ENCODE results near the gene KLF16.

KLF16 gene

DNA sequence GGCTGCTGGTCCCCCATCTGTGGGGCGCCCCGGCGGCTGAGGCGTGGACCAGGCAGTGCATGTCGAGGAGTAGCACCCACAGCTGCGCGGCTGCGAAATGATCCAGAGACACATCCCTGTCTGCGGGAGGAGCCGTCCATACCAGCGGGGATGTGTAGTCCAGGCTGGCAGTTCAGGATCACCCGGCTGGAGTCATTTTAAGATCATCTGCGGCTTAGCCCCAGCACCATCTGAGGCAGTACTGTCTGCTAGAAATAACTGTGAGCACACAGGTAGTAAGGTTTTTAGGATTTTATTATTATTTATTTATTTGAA, 44.9 kb upstream of the KLF16 start:
- Histone ChIP-seq H3K36me3 (ENCODE audit: insufficient read depth, low read length) (peaks cover 14% of the 10 kb centered on the region), H3K79me2 (ENCODE audit: insufficient read depth, low read length) (peaks cover 32% of the 10 kb centered on the region), H3K9me2 (ENCODE audit: low read depth, low read length) (no peaks in the 10 kb centered on the region), H3K9ac (ENCODE audit: low read length) (peak overlapping the region; percentile 66; the same call in 1 of the 2 replicates), H3K9me3 (ENCODE audit: low read length) (no peaks in the 10 kb centered on the region), H2AFZ (ENCODE audit: low read length) (no peak overlapping the region), H3K27me3 (ENCODE audit: insufficient read depth, low read length) (no peaks in the 10 kb centered on the region), H3F3A (ENCODE audit: insufficient read depth, low read length) (peaks cover 3% of the 10 kb centered on the region; the same call in 1 of the 2 replicates), H3K4me3 (ENCODE audit: low read depth, low read length, poor library complexity, severe bottlenecking) (peak overlapping the region; percentile 54), H3K4me1 (ENCODE audit: insufficient read depth, low read length, severe bottlenecking) (peaks cover 58% of the 10 kb centered on the region), H4K20me1 (ENCODE audit: insufficient read depth, low read length) (no peaks in the 10 kb centered on the region), H3K27ac (ENCODE audit: low read depth, low read length, poor library complexity, severe bottlenecking) (peak overlapping the region; percentile 68), H3K4me2 (ENCODE audit: low read length) (peak overlapping the region; percentile 73)
- TF ChIP-seq EZH2 (IDR thresholded peaks at IDR 0.05; ENCODE audit: borderline replicate concordance, low read length) (no peak), CTCF (IDR thresholded peaks at IDR 0.05; ENCODE audit: low read length) (no peak)

DNA sequence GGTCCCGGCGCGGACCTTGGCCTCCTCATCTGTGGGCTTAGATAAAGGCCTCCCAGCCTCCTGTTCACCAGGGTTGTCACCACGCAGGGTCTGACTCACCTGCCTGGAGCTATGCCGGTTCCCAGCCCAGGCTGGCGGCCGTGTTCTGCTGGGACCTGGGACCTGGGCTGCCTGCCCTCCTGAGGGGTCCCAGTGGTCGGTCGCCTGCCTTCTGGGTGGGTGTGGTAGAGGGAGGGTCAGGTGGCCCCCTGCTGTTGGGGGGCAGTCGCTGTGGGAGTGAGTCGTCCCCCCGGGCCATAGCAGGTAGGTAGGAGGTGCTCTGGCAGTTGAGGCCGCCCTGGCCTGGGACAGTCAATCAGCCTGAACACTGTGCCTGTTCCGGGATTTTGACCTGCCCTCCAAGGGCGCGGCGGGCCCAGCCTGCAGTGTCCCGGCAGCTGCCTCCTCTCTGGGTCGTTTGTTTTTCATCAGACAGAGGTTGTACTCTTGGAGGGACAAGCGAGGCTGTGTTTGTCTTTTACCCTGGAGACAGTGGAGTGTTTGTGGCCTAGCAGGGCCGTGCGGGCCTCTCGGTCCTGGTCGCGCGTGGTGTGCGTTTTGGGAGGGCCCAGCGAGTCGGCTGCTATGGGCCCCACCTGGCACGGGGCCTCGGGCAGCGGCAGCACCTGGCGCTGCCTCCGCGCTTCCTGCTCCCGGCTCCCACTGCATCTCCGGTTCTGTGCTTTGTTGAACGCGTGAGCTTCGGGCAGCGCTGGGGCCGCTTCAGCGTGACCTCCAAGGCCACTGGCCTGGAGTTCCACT, 44.4 kb upstream of the KLF16 start:
- peak overlapping the region; percentile 73 for H3K4me2 ChIP-seq (ENCODE audit: low read length)
- H3K79me2 ChIP-seq (ENCODE audit: insufficient read depth, low read length), result peaks cover 32% of the 10 kb centered on the region
- H3K36me3 ChIP-seq (ENCODE audit: insufficient read depth, low read length), result peaks cover 9% of the 10 kb centered on the region
- H3K9me2 ChIP-seq (ENCODE audit: low read depth, low read length), result no peaks in the 10 kb centered on the region
- H3K9ac ChIP-seq (ENCODE audit: low read length), result peak overlapping the region; percentile 66
- H3K27ac ChIP-seq (ENCODE audit: low read depth, low read length, poor library complexity, severe bottlenecking), result peak overlapping the region; percentile 68
- no peaks in the 10 kb centered on the region for H4K20me1 ChIP-seq (ENCODE audit: insufficient read depth, low read length)
- H3K4me1 ChIP-seq (ENCODE audit: insufficient read depth, low read length, severe bottlenecking), result peaks cover 60% of the 10 kb centered on the region
- H3K4me3 ChIP-seq (ENCODE audit: low read depth, low read length, poor library complexity, severe bottlenecking), result peak overlapping the region; percentile 54
- H2AFZ ChIP-seq (ENCODE audit: low read length), result no peak overlapping the region
- H3F3A ChIP-seq (ENCODE audit: insufficient read depth, low read length), result peaks cover 3% of the 10 kb centered on the region; the same call in 1 of the 2 replicates
- no peaks in the 10 kb centered on the region for H3K9me3 ChIP-seq (ENCODE audit: low read length)
- no peaks in the 10 kb centered on the region for H3K27me3 ChIP-seq (ENCODE audit: insufficient read depth, low read length)
- TF ChIP-seq CTCF (IDR thresholded peaks at IDR 0.05; ENCODE audit: low read length) (no peak), EZH2 (IDR thresholded peaks at IDR 0.05; ENCODE audit: borderline replicate concordance, low read length) (no peak)

GRCh38 chr19:1906985-1907562, 43.7 kb upstream of the KLF16 start:
- H3K36me3 ChIP-seq (ENCODE audit: insufficient read depth, low read length), result 0 out of 2 replicates have a peak, but pooled peaks cover 3% of the 10 kb centered on the region
- peaks cover 32% of the 10 kb centered on the region for H3K79me2 ChIP-seq (ENCODE audit: insufficient read depth, low read length)
- no peaks in the 10 kb centered on the region for H4K20me1 ChIP-seq (ENCODE audit: insufficient read depth, low read length)
- peaks cover 3% of the 10 kb centered on the region; the same call in 1 of the 2 replicates for H3F3A ChIP-seq (ENCODE audit: insufficient read depth, low read length)
- peak overlapping the region; percentile 73 for H3K4me2 ChIP-seq (ENCODE audit: low read length)
- H2AFZ ChIP-seq (ENCODE audit: low read length), result no peak overlapping the region
- H3K9ac ChIP-seq (ENCODE audit: low read length), result peak overlapping the region; percentile 66; the same call in 1 of the 2 replicates
- no peaks in the 10 kb centered on the region for H3K9me3 ChIP-seq (ENCODE audit: low read length)
- peak overlapping the region; percentile 54 for H3K4me3 ChIP-seq (ENCODE audit: low read depth, low read length, poor library complexity, severe bottlenecking)
- peak overlapping the region; percentile 68 for H3K27ac ChIP-seq (ENCODE audit: low read depth, low read length, poor library complexity, severe bottlenecking)
- TF ChIP-seq EZH2 (IDR thresholded peaks at IDR 0.05; ENCODE audit: borderline replicate concordance, low read length) (no peak), CTCF (IDR thresholded peaks at IDR 0.05; ENCODE audit: low read length) (no peak)
- no peaks in the 10 kb centered on the region for H3K9me2 ChIP-seq (ENCODE audit: low read depth, low read length)
- no peaks in the 10 kb centered on the region for H3K27me3 ChIP-seq (ENCODE audit: insufficient read depth, low read length)
- H3K4me1 ChIP-seq (ENCODE audit: insufficient read depth, low read length, severe bottlenecking), result peaks cover 60% of the 10 kb centered on the region

All from OCI-LY1 (cell line).